Skeletal muscle tissue (tissue), 4 donors: ENCODE measurements around the gene CYP3A4. TPM values are rescaled to one million over a fixed set of nuclear protein-coding genes. Genes with fewer than 3 reads are reported as not detected.
"Not testable (repeated sequence)": the region's sequence is repeated elsewhere in the genome, so short reads cannot be mapped to it uniquely, and the experiment has no call there.

Experiments
- H3K27ac ChIP-seq: one replicate; pipeline ENCODE4 v1.7.0; 2013; ENCODE audit warnings: mild to moderate bottlenecking, low read depth, low read length, inconsistent platforms
- H3K27me3 ChIP-seq, 3 donors: one replicate each; pipeline ENCODE4 v1.7.0; 2013; ENCODE audit warnings: low read length in 3 of 3; ENCODE audit not compliant: control insufficient read depth in 3 of 3, insufficient read depth in 3 of 3
- H3K36me3 ChIP-seq, 3 donors: one replicate each; pipeline ENCODE4 v1.7.0; 2013; ENCODE audit warnings: low read length in 3 of 3; ENCODE audit not compliant: control insufficient read depth in 3 of 3, insufficient read depth in 3 of 3
- H3K4me1 ChIP-seq, 3 donors: one replicate each; pipeline ENCODE4 v1.7.0; 2013; ENCODE audit warnings: low read length in 3 of 3, mild to moderate bottlenecking in 3 of 3; ENCODE audit not compliant: control insufficient read depth in 3 of 3, insufficient read depth in 3 of 3
- H3K4me3 ChIP-seq, 3 donors: one replicate each; pipeline ENCODE4 v1.7.0; 2013; ENCODE audit warnings: low read length in 3 of 3
- H3K9ac ChIP-seq, 3 donors: one replicate each; pipeline ENCODE4 v1.7.0; 2013; ENCODE audit warnings: low read length in 3 of 3, mild to moderate bottlenecking in 3 of 3, moderate library complexity in 2 of 3, low read depth in 1 of 3
- H3K9me3 ChIP-seq, 3 donors: one replicate each; pipeline ENCODE4 v1.7.0; 2013; ENCODE audit warnings: low read length in 3 of 3; ENCODE audit not compliant: control insufficient read depth in 3 of 3
- total RNA-seq: library from RNA; depleted of rRNA; stranded (reverse); fragments of >200 nt; gene quantifications from one replicate; pipeline ENCODE4 v1.2.3, GENCODE V29; 2014
- donor health status: Osteomylitis.

The CYP3A4 gene
- total RNA-seq, 1 donor from 2014 or later, result not detected

- not testable (repeated sequence) for H3K9me3 ChIP-seq, H3K9ac ChIP-seq, H3K27ac ChIP-seq, H3K36me3 ChIP-seq, H3K27me3 ChIP-seq, H3K4me3 ChIP-seq
- peaks cover 12 to 32% (median 23%) of the 10 kb centered on the region in 3 donors for H3K4me1 ChIP-seq
Measured at GRCh38 chr7:99785654-99786053, 1.7 kb upstream of the CYP3A4 start.

DNA sequence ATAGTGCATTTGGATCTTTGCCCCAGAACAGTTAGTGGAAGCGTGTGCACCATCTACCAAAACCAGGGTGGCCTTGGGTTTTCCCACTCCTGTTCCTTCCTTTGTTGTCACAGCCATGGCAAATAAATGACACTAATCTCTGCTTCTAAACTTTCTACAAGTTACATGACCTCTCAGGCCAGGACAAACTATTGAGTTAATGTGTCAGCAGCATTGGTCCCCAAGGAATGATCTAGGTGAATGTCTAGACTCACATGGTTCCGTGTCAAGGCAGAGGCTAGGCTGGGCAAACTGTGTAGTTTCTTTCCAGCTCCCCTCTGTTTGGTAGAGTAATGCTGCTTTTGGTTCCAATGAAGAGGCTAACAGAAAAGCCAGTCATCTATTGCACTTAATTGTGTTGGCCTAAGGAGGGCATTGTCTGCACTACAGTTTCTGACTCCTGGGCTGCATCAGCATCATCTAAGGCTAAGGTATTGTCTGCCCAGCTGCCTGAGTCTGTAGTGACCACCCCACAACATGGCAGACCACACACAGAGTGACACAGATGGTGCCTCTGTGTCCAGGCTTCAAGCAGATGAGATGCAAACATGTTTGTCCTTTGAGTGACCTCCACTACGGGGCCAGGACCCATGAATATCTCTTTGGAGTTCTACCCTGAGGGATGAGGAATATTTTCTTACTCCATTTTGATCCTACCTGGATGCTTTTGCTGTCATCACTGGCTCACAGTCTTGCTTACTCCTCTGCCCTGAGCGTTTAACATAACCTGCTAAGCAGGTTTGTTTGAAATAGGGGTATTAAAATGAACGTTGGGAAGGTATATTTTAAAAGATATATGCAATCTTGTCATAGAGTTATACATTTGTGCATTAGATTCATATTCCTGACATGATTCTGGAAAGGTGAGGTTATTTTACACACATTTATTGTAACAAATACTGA lies 1.7 kb downstream of the CYP3A4 start:
- no peak overlapping the region for H3K27ac ChIP-seq
- no peaks in the 10 kb centered on the region for H3K9me3 ChIP-seq
- no peak overlapping the region for H3K4me3 ChIP-seq
- H3K27me3 ChIP-seq, result no peaks in the 10 kb centered on the region
- H3K36me3 ChIP-seq, result no peaks in the 10 kb centered on the region
- H3K4me1 ChIP-seq, result peaks cover 0 to 11% (median 9%) of the 10 kb centered on the region in 3 donors
- H3K9ac ChIP-seq, result no peak overlapping the region

- H3K36me3 ChIP-seq, result no peaks in the 10 kb centered on the region
- H3K4me1 ChIP-seq, result peaks cover 0 to 11% (median 9%) of the 10 kb centered on the region in 3 donors
- no peak overlapping the region for H3K4me3 ChIP-seq
- H3K27me3 ChIP-seq, result no peaks in the 10 kb centered on the region
- no peaks in the 10 kb centered on the region for H3K9me3 ChIP-seq
- no peak overlapping the region for H3K27ac ChIP-seq
- no peak overlapping the region for H3K9ac ChIP-seq
Measured at GRCh38 chr7:99780588-99780987, 3.4 kb downstream of the CYP3A4 start.

- Histone ChIP-seq H3K9ac (no peak overlapping the region), H3K4me1 (peaks cover 0 to 9% (median 8%) of the 10 kb centered on the region in 3 donors), H3K27ac (no peak overlapping the region), H3K36me3 (no peaks in the 10 kb centered on the region), H3K4me3 (no peak overlapping the region), H3K27me3 (no peaks in the 10 kb centered on the region), H3K9me3 (no peaks in the 10 kb centered on the region)
Measured at GRCh38 chr7:99779949-99780348, 4.0 kb downstream of the CYP3A4 start.

DNA sequence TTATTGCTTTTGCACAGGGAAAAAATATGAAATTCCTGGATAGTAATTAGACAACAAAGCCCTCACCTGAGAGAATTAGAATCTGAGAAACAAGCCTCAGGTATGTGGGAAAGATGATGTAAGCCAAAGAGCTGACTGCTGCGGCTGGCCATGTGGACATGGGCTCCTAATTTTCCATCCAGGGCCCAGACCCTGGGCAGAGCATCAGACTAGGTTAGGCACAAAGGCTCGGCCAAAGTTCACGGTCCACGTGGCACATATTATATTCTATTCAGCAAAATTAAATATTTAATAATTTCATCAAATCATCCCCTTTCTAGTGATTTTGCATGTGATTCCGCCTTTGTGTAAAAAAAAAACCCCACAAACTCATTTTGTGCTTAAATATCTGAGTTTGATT lies 5.1 kb downstream of the CYP3A4 start:
- no peak overlapping the region for H3K4me3 ChIP-seq
- no peak overlapping the region for H3K9ac ChIP-seq
- no peaks in the 10 kb centered on the region for H3K9me3 ChIP-seq
- H3K4me1 ChIP-seq, result no peaks in the 10 kb centered on the region
- H3K27ac ChIP-seq, result no peak overlapping the region
- no peaks in the 10 kb centered on the region for H3K36me3 ChIP-seq
- H3K27me3 ChIP-seq, result no peaks in the 10 kb centered on the region

DNA sequence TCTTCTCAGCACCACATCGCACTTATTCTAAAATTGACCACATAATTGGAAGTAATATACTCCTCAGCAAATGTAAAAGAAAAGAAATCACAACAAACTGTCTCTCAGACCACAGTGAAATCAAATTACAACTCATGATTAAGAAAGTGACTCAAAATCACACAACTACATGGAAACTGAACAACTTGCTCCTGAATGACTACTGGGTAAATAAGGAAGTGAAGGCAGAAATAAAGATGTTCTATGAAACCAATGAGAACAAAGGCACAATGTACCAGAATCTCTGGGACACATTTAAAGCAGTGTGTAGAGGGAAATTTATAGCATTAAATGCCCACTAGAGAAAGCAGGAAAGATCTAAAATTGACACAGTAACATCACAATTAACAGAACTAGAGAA lies 10.6 kb downstream of the CYP3A4 start:
- H3K4me1 ChIP-seq, H3K9me3 ChIP-seq, H3K36me3 ChIP-seq, H3K27me3 ChIP-seq, H3K4me3 ChIP-seq, H3K9ac ChIP-seq, H3K27ac ChIP-seq: not testable (repeated sequence)

GRCh38 chr7:99772565-99772964 lies 11.4 kb downstream of the CYP3A4 start:
- Histone ChIP-seq H3K9ac (no peak overlapping the region), H3K27ac (no peak overlapping the region), H3K27me3 (no peaks in the 10 kb centered on the region), H3K36me3 (no peaks in the 10 kb centered on the region), H3K4me1 (no peaks in the 10 kb centered on the region), H3K4me3 (no peak overlapping the region), H3K9me3 (no peaks in the 10 kb centered on the region)

GRCh38 chr7:99769494-99769893 lies 14.5 kb downstream of the CYP3A4 start:
- not testable (repeated sequence) for H3K4me1 ChIP-seq, H3K9ac ChIP-seq, H3K27ac ChIP-seq, H3K27me3 ChIP-seq, H3K9me3 ChIP-seq, H3K4me3 ChIP-seq, H3K36me3 ChIP-seq

- no peaks in the 10 kb centered on the region for H3K36me3 ChIP-seq
- no peak overlapping the region for H3K9ac ChIP-seq
- no peaks in the 10 kb centered on the region for H3K9me3 ChIP-seq
- no peaks in the 10 kb centered on the region for H3K27me3 ChIP-seq
- peaks cover under 1 to 4% (median under 1%) of the 10 kb centered on the region in 3 donors for H3K4me1 ChIP-seq
- no peak overlapping the region for H3K4me3 ChIP-seq
- no peak overlapping the region for H3K27ac ChIP-seq
Measured at GRCh38 chr7:99768471-99768870, 15.5 kb downstream of the CYP3A4 start.

DNA sequence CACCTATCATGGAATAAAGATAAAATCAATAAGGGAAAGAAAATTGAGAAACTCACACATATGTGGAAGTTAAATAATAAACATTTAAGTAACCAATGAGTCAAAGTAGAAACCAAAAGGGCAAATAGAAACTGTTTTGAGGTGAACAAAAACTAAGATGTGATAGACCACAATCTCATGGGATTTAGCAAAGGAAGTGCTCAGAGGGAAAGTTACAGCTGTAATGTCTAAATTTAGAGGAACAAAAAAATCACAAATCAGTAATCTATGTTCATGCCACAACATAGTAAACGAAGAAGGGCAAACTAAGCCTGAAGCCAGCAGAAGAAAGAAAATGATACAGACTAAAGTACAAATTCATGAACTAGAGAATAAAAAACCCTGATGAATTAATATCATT lies 16.3 kb downstream of the CYP3A4 start:
- Histone ChIP-seq H3K9me3 (no peaks in the 10 kb centered on the region), H3K27ac (no peak overlapping the region), H3K36me3 (no peaks in the 10 kb centered on the region), H3K4me3 (no peak overlapping the region), H3K4me1 (peaks cover 3 to 12% (median 4%) of the 10 kb centered on the region in 3 donors), H3K27me3 (no peaks in the 10 kb centered on the region), H3K9ac (no peak overlapping the region)
